Measurements from ENCODE around the gene CRAMP1.

CRAMP1 gene

DNA sequence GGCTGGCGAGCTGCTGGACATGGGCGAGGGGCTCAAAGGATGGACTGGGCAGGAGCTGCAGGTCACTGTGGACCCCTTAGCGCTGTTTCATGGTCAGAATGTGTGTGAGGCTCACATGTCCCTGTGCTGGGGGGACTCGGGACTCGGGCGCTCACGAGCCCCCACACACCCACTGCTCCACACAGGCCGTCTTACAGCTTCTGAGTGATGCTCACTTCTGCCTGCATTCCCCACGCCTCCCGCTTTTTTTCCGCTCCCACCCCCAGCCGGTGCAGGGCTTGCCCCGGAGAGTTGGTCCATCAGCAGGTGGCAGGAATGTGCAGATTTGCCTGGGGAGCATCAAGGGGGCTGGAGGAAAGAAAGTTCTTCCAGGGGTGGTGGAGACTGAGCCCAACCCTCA, 45.7 kb downstream of the CRAMP1 start:
- DNase-seq = no peak

DNA sequence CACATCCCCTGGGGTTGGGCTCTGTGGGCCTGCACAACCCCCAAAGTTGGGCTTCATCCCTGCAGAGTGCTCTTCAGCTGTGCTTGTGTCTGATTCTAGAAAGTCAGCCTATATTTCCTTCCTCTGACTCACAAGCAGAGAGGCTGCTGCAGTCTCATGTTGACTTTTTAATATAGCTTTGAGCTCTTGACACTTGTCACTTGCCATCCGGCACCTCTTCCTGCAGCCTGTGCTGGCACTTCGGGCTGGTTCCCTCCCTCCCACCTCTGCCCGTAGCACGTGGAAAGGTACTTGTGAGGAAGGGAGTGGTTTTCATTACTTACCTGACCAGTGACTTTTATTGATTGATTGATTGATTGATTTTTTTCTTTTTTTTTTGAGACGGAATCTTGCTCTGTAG, 46.9 kb downstream of the CRAMP1 start:
- DNase-seq = no peak

DNA sequence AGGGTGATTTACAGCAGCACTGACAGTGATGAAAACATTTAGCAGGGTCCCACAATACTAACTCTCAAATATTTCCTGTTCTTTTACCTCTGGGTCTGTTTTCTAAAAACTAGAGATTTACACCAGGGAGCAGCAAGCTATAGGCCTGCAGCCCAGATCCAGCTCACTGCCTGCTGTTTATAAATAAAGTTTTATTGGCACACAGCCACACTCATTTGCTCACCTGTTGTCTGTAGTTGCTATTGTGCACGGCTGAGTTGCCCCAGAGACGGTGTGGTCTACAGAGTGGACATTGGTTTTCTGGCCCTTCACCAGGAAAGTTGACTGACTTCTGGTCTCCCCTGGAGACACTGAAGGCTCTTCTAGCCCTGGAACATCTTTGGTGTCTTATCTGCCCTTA, 49.7 kb downstream of the CRAMP1 start:
- no peak for DNase-seq

DNA sequence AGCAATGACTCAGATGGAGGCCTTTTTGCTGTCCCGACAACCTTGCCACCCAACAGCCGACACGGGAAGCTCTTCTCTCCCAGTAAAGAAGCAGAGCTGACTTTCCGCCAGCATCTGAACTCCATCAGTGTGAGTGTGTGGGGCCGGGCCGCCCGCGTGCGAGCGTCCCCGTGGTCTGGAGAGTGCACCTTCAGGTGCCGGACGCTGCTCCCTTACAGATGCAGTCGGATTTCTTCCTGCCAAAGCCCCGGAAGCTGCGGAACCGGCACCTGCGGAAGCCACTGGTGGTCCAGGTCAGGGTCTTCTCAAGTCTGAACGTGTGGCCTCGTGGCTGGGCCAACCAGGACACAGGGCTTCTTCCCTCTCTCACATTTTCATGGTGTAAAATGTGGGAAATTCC, 50.4 kb downstream of the CRAMP1 start:
- no peak for DNase-seq

DNA sequence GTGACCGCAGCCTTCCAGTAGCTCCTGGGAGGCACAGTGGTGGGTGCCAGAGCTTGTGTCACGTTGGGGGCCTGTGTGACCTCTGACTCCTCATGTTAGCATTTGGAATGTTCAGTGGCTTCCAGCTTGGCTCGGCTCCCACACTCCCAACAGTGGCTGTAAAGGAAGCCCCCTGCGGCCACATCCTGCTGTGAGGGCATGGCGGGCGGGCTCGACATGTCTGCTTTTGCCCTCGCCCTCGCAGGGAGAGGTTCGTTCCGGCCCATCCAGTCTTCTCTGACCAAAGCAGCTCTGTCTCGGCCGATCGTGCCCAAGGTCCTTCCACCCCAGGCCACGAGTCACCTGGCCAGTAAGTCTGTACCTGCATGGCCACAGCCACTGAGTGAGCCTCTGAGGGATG, 53.7 kb downstream of the CRAMP1 start:
- DNase-seq = no peak

DNA sequence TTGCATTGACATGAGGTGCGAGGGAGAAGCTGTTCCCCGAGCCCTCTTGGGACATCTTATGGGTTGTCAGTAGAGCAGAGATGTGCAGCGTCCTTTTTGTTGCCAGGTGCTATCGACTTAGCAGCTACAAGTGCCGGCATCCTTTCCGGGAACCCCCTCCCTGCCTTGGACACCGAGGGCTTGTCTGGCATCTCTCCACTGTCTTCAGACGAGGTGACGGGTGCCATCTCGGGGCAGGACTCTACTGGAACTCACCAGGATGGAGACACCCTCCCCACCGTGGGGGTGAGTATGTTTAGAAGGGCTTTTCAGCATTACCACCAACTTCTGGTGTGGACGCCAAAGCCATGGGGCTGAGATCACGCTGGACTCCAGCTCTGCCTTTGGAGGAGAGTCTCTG, 54.2 kb downstream of the CRAMP1 start:
- no peak for DNase-seq

DNA sequence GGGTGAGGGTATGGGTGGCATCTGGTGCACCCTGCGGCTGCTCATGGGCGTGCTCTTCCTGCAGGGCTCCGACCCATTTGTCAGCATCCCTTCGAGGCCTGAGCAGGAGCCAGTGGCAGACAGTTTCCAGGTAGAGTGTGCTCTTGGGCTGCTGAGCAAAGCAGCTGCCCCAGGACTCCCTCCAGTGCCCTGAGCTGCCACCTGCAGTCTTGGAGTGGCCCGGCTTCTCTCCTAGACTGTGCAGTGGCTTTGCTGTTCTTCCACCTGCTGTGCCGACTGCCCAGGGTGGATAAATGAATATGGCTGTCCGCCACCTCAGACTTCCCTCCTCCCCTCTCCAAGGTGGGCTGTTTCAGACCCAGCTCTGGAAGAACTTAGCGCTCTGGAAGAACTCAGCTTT, 55.1 kb downstream of the CRAMP1 start:
- no peak for DNase-seq

DNA sequence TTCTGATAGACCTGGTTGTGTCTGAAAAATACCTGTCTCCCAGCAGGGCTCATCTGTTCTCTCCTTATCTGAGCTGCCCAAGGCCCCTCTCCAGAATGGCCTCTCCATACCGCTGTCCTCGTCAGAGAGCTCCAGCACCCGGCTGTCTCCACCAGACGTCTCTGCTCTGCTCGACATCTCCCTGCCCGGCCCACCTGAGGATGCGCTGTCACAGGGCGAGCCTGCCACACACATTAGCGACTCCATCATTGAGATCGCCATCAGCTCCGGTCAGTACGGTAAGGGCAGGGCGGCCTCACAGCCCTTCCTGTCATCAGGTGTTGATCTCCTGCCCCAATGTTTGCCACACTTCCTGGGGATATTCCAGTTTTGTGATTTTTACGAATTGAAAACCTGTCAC, 55.8 kb downstream of the CRAMP1 start:
- DNase-seq = no peak

DNA sequence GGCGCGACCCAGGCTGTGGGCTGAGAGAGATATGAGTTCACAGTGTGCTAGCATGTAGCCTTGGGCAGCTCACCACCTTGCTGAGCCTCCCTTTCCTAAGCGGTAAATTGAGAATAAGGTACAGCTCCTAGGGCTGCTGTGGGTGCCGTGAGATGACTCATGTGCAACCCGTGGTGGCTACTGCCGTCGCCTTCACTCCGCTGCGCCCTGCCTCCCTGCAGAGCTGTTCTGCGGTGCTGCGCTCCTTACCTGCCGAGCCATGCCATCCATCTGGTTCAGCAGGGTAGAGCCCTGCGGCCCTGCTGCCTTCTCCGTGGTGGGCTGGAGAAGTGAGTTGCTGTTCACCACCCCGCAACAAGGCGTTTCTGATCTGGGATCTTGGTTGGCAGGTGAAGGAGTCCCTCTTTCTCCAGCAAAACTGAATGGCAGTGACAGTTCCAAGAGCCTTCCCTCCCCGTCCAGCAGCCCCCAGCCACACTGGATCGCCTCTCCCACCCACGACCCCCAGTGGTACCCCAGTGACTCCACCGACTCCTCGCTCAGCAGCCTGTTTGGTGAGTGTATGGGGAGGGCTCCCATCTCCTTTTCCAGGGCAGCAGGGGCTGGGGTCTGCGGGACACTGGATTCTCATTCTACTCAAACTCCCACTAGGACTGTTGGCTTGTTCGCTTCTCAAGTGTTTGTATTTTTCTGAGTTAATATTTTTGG, 56.6 kb downstream of the CRAMP1 start:
- no peak for DNase-seq

DNA sequence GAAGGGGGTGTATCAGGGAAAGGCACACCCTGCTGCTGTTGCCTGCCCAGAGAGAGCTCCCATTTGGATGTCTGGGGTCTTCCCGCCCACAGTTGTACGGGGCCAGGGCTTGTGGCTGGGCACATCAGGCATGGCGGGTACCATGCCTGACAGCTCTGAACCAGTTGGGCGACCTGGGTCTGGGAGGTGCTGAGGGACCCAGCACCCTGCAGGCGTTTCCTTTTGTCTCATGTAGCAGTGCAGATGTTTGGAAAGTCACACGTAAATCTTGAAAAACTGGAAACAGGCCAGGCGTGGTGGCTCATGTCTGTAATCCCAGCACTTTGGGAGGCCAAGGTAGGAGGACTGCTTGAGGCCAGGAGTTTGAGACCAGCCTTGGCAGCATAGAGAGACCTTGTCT, 57.5 kb downstream of the CRAMP1 start:
- no peak for DNase-seq

DNA sequence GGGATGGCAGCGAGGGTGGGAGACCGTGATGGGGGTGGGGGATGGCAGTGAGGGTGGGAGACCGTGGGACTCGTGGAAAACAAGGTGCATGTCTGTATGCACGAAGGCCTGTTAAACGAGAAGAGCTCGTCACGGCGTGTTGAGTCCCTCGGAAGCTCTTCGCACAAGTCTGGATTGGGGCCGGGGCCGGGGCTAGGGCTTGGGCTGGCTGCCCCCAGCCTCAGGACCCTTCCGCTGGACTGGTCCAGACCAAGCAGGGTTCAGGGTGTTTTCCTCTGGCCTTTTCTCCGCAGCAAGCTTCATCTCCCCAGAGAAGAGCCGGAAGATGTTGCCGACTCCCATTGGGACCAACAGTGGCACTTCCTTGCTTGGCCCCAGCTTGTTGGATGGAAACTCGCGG, 58.2 kb downstream of the CRAMP1 start:
- DNase-seq = no peak

DNA sequence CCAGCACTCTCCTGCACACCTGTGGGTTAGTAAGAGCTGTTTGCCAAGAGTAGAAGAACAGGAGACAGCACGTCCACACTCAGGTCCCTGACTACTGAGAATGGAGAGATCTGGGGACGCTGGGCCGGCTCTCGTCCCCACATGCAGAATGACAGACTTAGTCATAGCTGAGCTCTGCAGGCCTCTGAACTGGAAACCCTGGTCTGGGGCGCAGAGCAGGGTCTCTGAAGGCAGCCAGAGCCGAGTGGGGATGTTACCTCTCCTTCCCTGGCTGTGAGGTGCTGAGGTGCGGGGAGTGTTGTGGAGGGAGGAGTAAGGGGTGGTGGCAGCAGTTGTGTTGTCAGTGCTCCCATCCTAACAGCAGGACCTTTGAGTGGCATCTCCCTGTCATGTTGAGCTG, 58.7 kb downstream of the CRAMP1 start:
- DNase-seq = no peak

DNA sequence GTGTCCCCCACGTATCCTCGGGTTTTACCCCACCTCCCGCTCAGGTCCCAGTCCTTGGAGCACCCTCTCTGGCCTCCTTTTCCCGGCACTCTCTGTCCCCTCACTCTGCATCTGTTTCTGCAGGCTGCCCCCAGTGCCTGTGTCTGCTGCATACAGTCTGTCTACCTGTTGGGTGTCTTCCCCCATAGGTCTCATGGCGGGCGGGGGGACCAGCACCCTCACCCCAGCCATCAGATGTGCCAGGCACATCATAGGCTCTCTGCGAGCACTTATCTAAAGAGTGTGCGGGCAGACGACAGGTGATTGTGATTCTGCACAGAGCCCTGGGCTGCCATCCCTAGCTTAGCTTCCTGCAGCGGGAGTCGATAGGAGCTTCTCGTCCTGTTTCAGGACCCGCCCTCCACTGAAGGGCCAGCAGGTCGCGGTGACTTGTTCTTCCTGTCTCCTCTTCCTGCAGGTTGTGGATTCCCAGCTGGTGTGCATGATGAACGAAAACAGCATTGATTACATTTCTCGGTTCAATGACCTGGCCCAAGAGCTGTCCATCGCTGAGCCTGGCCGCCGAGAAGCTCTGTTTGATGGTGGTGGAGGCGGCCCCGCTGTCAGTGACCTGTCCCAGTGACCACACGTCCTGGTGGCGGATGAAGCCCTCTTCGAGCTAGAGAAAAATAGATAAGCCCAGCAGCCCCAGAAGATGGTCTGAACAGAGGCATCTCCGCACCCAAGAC, 61.4 kb downstream of the CRAMP1 start:
- no peak for DNase-seq

DNA sequence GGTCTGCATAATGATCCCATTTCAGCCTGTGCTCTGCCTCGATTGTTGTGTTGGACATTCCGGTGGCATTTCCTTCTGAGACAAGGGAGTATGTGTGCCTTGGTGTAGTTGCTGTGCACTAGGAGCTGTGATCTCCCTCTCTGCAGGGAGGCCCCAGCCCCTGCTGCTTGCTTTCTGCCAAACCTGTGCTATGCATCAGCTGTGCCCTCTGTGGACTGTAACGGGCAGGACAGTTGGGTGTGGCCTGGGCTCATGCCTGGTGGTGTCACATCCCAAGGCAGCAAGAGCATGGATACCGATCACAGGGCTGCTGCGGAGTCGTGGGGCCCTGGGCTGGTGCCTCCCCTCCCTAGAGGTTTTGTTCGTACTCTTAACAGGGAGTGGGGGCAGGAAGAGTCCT, 62.1 kb downstream of the CRAMP1 start:
- DNase-seq = no peak

DNA sequence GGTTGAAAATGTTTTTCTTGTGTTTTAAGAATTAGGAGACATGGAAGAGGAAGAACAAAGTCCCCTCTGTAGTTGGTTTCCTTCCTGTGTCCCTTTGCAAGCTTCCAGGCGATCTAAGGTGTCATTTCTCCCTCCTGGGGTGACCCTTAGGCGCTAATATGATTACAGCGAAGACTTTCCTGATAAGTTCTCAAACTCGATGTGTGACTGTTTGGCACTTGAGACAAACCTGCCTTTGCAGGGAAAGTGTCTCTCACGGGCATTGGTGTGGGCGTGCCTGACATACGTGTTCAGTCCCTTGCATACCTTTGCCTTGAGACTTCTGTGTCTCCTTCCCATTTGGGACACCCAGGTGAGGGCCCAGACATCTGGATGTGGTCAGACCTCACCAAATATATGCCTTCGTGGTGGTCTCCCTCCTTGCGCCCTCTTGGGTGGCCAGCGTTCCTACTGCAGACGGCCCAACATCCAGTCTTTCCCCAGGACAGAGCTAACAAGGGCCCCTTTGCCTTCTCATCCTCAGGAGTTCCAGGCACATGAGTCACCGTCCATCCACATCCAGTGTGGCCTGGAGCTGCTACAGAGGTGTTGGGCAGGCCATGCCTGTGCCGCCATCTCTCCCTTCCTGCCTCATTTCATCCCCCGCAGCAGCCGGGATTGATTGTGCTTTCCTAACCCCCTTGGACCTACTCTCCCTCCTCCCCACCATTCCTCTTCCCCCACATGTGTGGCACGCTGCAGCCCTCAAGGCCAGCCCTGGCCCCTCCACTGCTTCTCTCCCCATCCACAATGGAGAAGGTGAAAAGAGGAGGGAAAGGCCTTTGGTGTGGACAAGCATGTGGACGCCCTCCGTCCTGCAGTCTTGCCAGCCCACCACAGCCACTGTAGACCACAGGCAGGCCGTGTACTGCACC, 62.8 kb downstream of the CRAMP1 start:
- no peak for DNase-seq

DNA sequence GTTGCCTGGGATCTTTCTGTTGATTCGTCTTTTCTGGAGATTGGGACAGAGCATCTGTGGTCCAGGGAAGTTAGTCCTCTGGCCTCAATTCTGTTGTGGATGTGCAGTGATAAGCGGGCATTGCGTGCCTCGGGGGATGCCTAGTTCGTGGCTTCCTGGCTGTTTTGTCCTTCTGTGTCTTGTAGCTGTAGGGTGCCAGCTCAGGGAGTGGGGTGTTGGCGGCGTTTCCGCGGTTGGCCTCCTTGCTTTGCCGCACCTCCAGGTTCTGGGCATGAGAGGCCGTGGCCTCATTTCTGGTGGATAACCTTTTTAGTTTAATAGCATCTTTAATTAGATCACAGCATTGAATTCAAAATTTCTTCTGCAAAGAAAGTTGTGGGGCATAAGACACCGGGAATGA, 64.5 kb downstream of the CRAMP1 start:
- no peak for DNase-seq

DNA sequence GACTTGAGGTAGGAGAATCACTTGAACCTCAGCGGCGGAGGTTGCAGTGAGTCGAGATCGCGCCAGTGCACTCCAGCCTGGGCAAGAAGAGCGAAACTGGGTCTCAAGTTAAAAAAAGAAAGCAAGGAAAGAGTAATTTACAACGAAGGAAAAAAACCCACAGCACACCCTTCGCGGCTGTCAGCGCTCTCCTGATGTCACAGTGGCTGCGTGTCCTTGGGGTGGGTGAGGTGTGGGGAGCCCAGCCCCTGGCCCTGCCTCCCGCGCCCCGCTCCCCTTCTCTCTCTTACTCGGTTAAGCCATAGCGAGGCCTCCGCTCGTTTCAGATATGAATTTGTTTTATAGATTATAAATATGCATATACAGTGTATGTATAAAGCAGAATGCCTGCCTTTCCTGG, 65.2 kb downstream of the CRAMP1 start:
- no peak for DNase-seq

DNA sequence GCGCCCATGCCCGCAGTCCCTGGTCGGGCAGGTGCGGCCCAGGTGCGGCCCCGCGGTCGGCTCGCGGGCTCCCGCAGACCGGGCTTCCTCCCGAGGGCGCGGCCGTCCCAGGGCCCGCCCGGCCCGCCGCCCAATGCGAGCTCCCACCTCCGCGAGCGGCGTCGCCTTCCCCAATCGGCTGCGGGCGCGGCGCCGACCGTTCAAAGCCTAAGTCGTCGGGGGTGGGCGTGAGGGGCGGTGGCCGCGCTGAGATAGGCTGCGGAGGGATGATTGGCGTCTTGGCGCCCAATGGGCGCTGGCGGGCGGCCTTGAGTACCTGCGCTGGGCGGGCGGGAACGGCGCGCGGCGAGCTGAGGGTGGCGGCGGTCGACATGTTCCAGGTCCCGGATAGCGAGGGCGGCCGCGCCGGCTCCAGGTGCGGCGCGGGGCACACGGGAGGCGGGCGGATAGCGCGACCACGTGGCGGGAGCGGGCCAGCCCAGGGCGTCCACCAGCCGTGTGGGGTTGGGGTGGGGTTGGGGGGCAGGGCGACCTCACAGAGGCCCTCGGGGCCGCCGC, 65.9 kb downstream of the CRAMP1 start, which contains the start of gene JPT2:
JPT2 (plus strand) TSS at position 338 of the 558 bp plus-strand sequence; CDS start at position 372, 34 bp downstream.
- peak; percentile 97 for DNase-seq

DNA sequence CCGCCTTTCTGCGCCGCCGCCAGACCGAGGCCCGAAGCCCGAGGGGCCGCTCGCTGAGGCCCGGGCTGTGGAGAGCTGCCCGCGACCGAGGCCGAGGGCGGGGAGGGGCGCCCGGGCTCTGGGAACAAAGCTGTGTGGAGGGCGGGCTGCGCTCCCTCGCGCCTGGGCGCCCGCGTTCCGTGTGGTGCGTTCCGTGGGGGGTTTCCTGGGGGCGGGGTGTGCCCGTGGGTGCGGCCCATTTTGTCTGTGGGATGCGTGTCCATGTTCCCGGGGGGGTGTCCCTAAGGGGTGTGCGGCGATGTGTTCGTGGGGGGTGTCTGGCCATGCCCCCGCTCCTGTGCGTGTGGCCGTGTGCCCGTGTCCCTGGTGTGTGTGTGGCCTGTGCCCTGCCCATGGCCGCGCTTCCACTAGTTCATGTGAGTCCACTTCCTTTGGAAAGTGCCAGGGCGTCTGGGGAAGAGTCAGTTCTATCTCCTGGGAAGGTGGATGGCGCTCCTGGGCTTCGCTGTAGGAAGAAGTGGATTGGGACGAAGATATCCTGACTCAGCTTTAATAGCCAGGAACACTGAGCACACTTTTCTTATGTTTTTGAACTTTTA, 66.4 kb downstream of the CRAMP1 start:
- peak; percentile 24 for DNase-seq

DNA sequence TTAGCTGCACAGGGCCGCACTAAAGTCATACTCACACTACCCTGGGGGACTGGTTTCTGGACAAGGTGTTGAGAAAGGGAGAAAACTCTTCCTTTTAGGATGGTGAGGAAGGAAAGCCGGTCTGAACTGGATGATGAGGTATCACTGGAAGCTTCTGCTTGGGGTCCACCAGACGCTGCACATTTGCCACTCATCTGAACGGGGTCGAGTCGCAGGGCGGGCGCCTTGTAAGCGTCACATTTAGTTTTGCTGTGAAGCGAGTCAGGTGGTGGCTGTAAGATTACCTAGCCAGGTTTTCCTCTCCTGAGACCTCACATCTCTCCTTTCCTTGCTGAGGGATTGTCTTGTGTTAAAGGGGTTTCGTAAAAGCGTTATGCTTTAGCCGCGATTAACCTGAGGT, 68.2 kb downstream of the CRAMP1 start:
- no peak for DNase-seq

DNA sequence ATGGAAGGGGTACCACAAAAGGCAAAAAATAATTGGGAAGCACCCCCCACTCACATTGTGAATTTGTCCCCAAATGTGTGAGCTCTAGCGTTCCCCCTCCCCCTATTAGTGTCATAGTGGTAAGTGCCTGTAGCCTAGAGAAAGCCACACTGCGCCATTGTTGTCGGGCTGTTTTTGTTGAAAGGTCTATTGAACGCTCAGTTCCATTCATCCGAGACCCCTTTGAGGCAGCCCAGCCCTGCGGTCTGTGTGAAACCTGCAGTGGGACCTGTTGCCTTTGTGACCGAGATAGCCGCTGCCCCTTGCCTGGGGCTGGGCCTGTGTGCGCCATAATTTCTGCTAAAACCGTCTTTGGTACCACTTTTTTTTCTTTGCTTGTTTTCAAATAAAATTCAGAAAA, 68.9 kb downstream of the CRAMP1 start:
- DNase-seq = no peak

DNA sequence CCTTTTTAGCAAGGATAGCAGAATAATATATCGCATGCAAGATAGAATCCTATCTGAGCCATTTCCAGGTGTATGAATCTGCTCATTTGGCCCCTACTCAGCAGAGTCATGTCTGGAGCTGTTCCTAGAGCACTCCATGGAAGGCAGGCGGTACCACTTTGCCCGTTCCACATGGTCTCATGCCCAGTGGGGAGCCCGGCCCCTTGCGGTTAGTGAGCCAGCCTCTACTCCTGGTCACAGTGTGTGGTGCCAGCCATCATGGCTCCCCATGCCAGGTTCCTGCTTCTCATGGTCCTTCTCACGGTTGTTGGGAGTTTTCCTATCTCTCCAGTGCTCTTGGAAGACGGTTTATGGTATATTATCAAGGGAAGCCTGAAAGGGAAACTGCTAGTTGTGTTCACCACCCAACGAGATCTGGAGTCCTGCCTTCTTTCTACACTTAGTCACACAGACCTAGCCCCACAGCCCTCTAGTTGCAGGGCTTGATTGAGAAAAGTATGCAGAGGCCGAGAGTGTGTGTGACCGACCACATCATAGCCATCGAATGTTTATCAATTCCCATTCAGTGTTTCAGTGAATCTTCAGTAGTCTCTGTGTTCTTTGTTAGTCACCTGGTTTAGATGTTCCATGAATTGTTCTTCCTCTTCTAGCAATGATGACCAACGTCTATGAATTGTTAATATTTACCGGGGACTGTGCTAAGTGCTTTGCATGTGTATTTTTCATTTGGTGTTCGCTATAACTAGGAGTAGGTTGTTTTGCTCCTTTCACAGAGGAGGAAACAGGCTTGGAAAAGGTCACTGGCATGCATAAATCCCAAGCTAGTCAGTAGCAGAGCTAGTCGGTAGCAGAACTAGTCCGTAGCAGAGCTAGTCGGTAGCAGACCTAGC, 75.5 kb downstream of the CRAMP1 start:
- peak; percentile 12 for DNase-seq
